Measurements from ENCODE around the gene C3orf52. TPM values are rescaled to one million over a fixed set of nuclear protein-coding genes. Genes with fewer than 3 reads are reported as not detected.

Gene C3orf52
- total RNA-seq, 1 donor from 2014 or later, result 16.4 TPM

- TF ChIP-seq CTCF (IDR thresholded peaks at IDR 0.05), result no peak
- Histone ChIP-seq H3K9me3 (no peaks in the 10 kb centered on the region), H3K4me1 (peaks cover 5% of the 10 kb centered on the region), H3K4me3 (no peak overlapping the region), H3K27ac (no peak overlapping the region), H3K36me3 (no peaks in the 10 kb centered on the region), H3K27me3 (ENCODE audit: low read depth) (no peaks in the 10 kb centered on the region)
- ATAC-seq (no peak), DNase-seq (no peak)
- intact Hi-C loops (cut with DNase I), result no loop called here
Measured at GRCh38 chr3:112132554-112132953, 46.4 kb downstream of the C3orf52 start.

- peaks cover 5% of the 10 kb centered on the region for H3K4me1 ChIP-seq
- H3K27me3 ChIP-seq (ENCODE audit: low read depth), result no peaks in the 10 kb centered on the region
- H3K27ac ChIP-seq, result peak within 1 kb of the TSS; percentile 8
- intact Hi-C loops (cut with DNase I), result no loop called here
- no peaks in the 10 kb centered on the region for H3K9me3 ChIP-seq
- no peaks in the 10 kb centered on the region for H3K36me3 ChIP-seq
- peak; percentile 68 for DNase-seq
- peak; percentile 66 to 88 for ATAC-seq
- no peak within 1 kb of the TSS for H3K4me3 ChIP-seq
- no peak for TF ChIP-seq CTCF (IDR thresholded peaks at IDR 0.05)
Measured at GRCh38 chr3:112132975-112133448, 46.8 kb downstream of the C3orf52 start, which contains the start of gene GCSAM. TSS of gene GCSAM (minus strand) at chr3:112133248. CDS start at chr3:112133120, 128 bp downstream.

GRCh38 chr3:112133626-112134334, 47.6 kb downstream of the C3orf52 start:
- H3K9me3 ChIP-seq, result no peaks in the 10 kb centered on the region
- no peak overlapping the region for H3K4me3 ChIP-seq
- no peak for TF ChIP-seq CTCF (IDR thresholded peaks at IDR 0.05)
- DNase-seq (no peak), ATAC-seq (no peak)
- H3K4me1 ChIP-seq, result peaks cover 5% of the 10 kb centered on the region
- H3K27me3 ChIP-seq (ENCODE audit: low read depth), result no peaks in the 10 kb centered on the region
- peak overlapping the region; percentile 8 for H3K27ac ChIP-seq
- no peaks in the 10 kb centered on the region for H3K36me3 ChIP-seq
- intact Hi-C loops (cut with DNase I), result no loop called here

- no peak for TF ChIP-seq CTCF (IDR thresholded peaks at IDR 0.05)
- Histone ChIP-seq H3K4me1 (peaks cover 5% of the 10 kb centered on the region), H3K9me3 (no peaks in the 10 kb centered on the region), H3K36me3 (no peaks in the 10 kb centered on the region), H3K27ac (no peak overlapping the region), H3K27me3 (ENCODE audit: low read depth) (no peaks in the 10 kb centered on the region), H3K4me3 (no peak overlapping the region)
- no peak for DNase-seq
- intact Hi-C loops (cut with DNase I), result no loop called here
- peak in 1 of 2 donors; percentile 34 for ATAC-seq
Measured at GRCh38 chr3:112134335-112135124, 48.3 kb downstream of the C3orf52 start.

GRCh38 chr3:112136046-112136445, 49.9 kb downstream of the C3orf52 start:
- intact Hi-C loops (cut with DNase I), result no loop called here
- H3K4me3 ChIP-seq, result no peak overlapping the region
- H3K27me3 ChIP-seq (ENCODE audit: low read depth), result no peaks in the 10 kb centered on the region
- DNase-seq (no peak), ATAC-seq (no peak)
- H3K4me1 ChIP-seq, result peaks cover 5% of the 10 kb centered on the region
- H3K9me3 ChIP-seq, result no peaks in the 10 kb centered on the region
- no peak overlapping the region for H3K27ac ChIP-seq
- no peak for TF ChIP-seq CTCF (IDR thresholded peaks at IDR 0.05)
- H3K36me3 ChIP-seq, result no peaks in the 10 kb centered on the region
